NCI-H1092 (cell line): ENCODE results near the gene DNAJC18.
"Not testable (repeated sequence)": the region's sequence is repeated elsewhere in the genome, so short reads cannot be mapped to it uniquely, and the experiment has no call there.

Experiments used
- DNase-seq: peaks from one replicate; lab custom pipeline; 2025; lab: John Stamatoyannopoulos, UW

Gene DNAJC18

GRCh38 chr5:139461176-139461575 lies 21.9 kb upstream of the DNAJC18 start:
- DNase-seq: no peak

- DNase-seq: no peak
Measured at GRCh38 chr5:139460455-139460854, 21.1 kb upstream of the DNAJC18 start.

DNA sequence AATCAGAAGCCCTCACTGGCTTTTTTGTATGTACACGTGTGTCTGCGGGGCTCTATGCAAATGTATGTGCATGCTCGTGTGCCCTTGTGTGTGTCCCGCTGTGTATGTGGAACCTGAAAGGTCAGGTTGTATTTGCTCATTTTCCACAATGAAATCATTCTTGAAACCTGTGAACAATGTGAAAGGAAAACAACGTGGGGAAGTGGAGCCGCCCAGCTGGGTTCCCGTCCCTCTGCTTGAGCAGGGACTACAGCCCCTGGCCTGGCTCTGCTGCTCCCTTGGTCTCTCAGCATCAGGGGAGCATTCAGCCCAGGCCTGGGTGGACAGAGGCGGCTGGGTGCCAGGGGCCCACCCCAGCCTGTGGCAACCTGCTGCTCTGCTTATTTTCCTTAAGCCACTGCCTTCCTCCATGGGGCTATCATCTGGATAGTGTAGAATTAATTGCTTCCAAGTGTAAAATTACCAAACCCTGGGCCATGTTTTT lies 20.2 kb upstream of the DNAJC18 start:
- DNase-seq: no peak

GRCh38 chr5:139458580-139459407 lies 19.5 kb upstream of the DNAJC18 start:
- DNase-seq: no peak

DNA sequence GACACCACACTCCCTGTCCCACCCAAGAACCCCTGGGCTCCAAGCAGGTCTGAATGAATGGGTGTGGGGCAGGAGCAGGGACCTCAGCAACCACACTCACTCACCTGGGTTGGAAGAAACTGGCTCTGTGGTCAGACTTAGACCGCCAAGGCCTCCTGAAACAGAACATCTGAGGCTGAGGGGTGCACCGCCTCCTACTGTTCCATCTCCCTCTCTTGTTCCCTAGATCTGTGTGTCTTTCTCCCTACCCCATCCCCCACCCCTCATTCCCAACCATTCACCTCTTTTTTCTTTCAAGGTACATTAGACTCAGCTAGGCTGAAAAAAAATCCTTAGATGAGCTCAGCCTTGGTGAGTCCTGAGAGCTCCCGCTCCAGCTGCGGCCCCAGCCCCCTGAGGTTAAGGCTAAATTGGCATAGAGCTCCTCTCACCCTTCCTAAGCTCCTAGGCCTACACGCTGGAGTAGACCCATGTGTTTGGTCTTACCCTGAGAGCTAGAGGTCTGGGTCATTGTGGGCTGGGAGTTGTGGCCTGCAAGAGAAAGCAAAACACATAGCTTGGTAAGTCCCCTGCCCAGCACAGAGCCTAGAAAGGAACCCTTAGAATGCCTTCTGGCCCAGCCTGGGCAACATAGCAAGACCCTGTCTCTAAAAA lies 18.5 kb upstream of the DNAJC18 start:
- DNase-seq: no peak

GRCh38 chr5:139457241-139457640 lies 17.9 kb upstream of the DNAJC18 start:
- DNase-seq: no peak

DNA sequence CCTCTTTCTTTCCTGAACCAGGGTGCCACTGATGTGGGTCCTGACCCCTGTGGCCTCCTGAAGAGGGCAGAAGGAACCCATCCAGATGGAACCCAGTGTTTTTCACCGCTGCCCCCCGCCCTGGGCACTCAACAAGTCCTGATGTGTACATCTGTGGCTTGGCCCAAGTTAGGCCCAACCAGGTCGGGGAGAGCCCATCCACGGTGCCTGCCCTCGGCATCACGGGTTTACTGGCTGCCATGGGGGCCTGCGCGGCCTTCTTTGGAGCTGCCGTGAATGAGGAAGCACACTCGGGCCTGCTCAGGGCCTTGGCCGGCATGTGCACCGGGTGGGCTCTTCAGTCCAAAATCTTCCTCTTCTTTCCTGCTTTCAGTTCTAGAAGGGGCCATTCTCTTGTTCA lies 17.5 kb upstream of the DNAJC18 start:
- DNase-seq: no peak

- DNase-seq: no peak
Measured at GRCh38 chr5:139454568-139455290, 15.4 kb upstream of the DNAJC18 start.

DNA sequence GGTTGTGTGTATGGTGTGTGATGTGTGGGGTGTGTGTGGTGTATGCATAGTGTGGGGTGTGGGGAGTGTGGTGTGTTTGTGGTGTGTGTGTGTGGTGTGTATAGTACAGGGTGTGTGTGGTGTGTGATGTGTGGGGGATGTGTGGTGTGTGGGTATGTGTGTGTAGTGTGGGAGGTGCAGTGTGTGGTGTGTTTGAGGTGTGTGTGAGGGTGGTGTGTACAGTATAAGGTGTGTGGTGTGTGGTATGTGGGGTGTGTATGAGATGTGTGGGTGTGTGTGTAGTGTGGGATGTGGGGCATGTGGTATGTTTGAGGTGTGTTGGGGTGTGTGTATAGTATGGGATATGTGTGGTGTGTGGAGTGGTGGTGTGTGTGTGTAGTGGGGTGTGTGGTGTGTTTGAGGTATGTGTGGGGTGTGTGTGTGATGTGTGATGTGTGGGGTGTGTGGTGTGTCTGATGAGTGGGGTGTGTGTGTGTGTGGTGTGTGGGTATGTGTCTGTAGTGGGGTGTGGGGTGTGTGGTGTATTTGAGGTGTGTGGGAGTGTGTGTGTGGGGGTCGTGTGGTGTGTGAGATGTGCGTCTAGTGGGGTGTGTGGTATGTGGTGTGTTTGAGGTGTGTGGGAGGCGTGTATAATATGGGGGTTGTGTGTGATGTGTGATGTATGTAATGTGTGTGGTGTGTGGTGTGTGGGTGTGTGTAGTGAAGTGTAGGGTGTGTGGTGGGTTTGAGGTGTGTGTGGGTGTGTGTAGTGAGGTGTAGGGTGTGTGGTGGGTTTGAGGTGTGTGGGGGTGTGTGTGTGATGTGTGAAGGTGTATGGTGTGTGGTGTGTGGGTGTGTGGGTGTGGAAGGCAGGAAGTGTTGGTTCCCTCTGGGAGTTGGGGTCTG lies 14.6 kb upstream of the DNAJC18 start:
- no peak for DNase-seq

GRCh38 chr5:139451878-139452660 lies 12.7 kb upstream of the DNAJC18 start:
- DNase-seq: no peak

DNA sequence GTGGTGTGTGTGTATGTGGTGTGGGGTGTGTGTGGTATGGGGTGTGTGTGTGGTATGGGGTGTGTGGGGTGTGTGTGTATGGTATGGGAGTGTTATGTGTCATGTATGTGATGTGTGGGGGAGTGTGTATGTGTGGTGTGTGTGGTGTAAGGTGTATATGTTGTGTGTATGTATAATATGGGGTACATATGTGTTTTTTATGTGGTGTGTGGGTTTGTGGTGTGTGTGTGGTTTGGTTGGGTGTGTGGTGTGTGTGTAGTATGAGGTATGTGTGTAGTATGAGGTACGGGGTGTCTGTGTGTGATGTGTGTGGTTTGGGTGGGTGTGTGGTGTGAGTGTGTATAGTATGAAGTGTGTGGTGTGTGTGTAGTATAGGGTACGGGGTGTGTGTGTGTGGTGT lies 11.9 kb upstream of the DNAJC18 start:
- DNase-seq: no peak

DNA sequence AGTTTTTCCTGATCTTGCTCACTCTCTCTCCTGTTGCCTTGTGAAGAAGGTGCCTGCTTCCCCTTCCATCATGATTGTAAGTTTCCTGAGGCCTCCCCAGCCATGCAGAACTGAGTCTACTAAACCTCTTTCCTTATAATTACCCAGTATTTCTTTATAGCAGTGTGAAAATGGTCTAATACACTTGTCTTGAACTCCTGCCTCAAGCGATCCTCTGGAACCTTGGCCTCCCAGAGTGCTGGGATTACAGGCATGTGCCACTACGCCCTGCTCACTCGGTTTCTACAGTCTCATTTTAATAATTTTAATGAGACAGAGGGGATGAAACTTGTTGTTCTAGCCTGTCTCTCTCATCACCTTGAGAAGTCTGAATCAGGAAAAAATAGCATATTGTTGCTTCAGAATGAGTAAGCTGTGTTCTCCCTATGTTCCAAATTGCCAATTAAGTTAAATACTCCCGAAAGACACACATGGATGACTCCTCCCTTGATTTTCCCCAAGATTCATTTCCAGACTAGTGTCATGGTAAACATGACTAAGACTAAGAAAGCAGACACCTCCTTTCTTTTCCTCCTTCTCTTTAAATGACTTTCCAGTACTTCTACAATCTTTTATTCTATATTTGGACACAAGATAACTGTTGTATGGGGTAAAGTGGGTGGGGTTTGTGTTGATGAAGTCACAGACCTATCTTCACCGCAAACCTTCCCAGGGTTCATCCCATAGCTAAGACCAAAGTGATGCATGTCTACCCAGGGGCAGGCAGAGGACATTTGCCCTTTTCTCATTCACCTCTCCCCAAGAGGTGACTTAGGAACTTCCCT lies 7.8 kb upstream of the DNAJC18 start:
- DNase-seq: no peak

- no peak for DNase-seq
Measured at GRCh38 chr5:139445325-139446170, 6.2 kb upstream of the DNAJC18 start.

DNA sequence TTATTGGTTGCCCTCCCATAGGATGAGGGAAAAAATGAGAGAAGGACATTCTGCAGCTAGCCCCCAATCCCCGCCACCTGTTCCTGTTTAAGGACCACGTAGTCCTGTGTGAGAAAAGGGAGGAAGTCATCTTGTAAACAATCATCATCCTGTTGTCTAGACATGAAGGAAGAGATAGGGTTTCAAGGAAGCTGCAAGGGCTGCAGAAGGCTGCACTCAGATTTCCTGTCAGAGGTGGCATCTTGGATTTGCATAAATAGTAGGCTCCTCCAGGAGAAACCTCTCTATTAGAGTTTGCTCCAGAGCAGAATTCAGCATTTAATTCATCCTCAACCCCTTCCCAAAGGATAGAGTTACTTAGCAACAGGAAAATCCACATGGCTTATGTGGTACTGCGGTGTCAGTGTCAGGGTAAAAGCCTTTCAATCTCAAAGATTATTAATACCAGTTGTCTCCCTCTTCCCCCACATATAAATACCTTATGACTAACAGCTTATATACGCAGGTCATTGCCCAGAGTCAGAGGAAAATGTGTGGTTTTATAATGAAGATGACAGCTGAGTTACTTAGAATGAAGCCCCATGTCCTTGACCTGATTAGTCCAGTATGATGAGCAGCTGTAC lies 4.6 kb upstream of the DNAJC18 start:
- no peak for DNase-seq

- DNase-seq: not testable (repeated sequence)
Measured at GRCh38 chr5:139440416-139440815, 1.1 kb upstream of the DNAJC18 start.

DNA sequence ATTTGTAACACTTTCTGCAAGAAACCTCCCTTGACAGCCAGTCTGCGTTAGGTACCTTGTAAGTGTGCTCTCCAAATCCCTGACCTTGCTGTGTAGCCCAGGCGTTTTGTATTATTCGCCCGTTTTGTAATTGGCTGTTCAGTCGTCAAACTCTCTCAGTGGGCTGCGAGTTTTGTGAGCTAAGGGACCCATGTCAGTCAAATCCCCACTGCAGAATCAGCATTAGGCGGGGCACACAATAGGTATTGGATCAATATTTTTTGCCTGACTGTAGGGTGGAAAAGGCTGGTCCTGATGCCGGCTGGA lies 665 bp downstream of the DNAJC18 start:
- no peak for DNase-seq

- no peak for DNase-seq
Measured at GRCh38 chr5:139435676-139436075, 3.6 kb downstream of the DNAJC18 start.

DNA sequence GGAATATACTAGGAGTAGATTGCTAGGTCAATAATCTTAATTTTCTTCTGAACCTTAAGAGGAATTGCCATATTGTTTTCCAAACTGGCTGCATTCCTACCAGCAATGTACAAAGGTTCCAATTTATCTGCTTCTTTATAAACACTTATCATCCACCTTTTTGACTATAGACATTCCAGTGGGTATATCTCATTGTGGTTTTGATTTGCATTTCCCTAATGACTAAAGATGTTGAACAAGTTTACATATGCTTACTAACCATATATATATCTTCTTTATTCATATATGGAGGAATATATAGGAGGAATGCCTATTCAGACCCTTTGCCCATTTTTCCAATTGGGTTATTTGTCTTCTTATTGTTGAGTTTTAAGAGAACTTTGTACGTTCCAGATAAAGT lies 7.6 kb downstream of the DNAJC18 start:
- DNase-seq: no peak

GRCh38 chr5:139430015-139430414 lies 9.3 kb downstream of the DNAJC18 start:
- no peak for DNase-seq
